Smooth muscle cell of the pulmonary artery (primary cell): ENCODE data around the gene IZUMO1R. TPM values are rescaled to one million over a fixed set of nuclear protein-coding genes. Genes with fewer than 3 reads are reported as not detected.

Experiments used
- total RNA-seq: library from RNA; depleted of rRNA; stranded (reverse); fragments of >200 nt; gene quantifications from 2 replicates; pipeline ENCODE4 v1.2.3, GENCODE V29; 2014

Gene IZUMO1R
- total RNA-seq = not detected in 2 replicates

GRCh38 chr11:94303966-94304958 lies at the start of gene IZUMO1R:
IZUMO1R (plus strand) TSS chr11:94304580; CDS start chr11:94305637, 1,057 bp downstream.

Other genes starting within 250 kb of the IZUMO1R start
- gene PANX1, start 175.7 kb upstream of the IZUMO1R start, total RNA-seq = 69.0 and 69.3 TPM in 2 replicates
- gene GPR83, start 96.8 kb downstream of the IZUMO1R start, total RNA-seq = not detected in 2 replicates
- 7.2 and 8.8 TPM in 2 replicates for gene MRE11, start 189.3 kb downstream of the IZUMO1R start, total RNA-seq
- gene ANKRD49, start 189.4 kb downstream of the IZUMO1R start, total RNA-seq = 8.9 and 9.4 TPM in 2 replicates
- not detected in 2 replicates for gene C11orf97, start 207.9 kb downstream of the IZUMO1R start, total RNA-seq
- 5.3 and 6.5 TPM in 2 replicates for gene FUT4, start 239.3 kb downstream of the IZUMO1R start, total RNA-seq